ENCODE results near the gene PTPRT.

DNA sequence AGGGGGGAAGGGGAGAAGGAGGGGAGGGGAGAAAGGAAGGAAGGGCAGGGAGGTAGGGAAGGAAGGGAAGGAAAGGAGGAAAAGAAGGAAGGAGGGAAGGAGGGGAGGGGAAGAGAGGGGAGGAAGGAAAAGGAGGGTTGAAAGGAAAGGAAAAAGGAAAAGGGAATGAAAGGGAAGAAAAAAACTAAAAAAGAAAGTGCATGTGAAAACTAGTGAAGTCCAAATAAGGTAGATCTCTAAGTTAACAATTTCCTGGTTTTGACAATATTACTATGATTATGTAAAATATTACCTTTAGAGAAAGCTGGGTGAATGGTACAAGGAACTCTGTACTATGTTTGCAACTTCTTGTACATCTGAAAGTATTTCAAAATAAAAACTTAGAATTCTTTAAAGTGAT is 132.4 kb downstream of the PTPRT start:
- TF ChIP-seq, protein P1, sequence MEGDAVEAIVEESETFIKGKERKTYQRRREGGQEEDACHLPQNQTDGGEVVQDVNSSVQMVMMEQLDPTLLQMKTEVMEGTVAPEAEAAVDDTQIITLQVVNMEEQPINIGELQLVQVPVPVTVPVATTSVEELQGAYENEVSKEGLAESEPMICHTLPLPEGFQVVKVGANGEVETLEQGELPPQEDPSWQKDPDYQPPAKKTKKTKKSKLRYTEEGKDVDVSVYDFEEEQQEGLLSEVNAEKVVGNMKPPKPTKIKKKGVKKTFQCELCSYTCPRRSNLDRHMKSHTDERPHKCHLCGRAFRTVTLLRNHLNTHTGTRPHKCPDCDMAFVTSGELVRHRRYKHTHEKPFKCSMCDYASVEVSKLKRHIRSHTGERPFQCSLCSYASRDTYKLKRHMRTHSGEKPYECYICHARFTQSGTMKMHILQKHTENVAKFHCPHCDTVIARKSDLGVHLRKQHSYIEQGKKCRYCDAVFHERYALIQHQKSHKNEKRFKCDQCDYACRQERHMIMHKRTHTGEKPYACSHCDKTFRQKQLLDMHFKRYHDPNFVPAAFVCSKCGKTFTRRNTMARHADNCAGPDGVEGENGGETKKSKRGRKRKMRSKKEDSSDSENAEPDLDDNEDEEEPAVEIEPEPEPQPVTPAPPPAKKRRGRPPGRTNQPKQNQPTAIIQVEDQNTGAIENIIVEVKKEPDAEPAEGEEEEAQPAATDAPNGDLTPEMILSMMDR (conservative IDR thresholded peaks at IDR 0.05; ENCODE audit: low read depth in 2 of 2): no peak
- no peak for TF ChIP-seq EZH2 (IDR thresholded peaks at IDR 0.05; ENCODE audit: low read depth, unreplicated experiment)
- no peak for TF ChIP-seq EZH2phosphoT487 (IDR thresholded peaks at IDR 0.05; ENCODE audit: unreplicated experiment)
- TF ChIP-seq, protein P2, sequence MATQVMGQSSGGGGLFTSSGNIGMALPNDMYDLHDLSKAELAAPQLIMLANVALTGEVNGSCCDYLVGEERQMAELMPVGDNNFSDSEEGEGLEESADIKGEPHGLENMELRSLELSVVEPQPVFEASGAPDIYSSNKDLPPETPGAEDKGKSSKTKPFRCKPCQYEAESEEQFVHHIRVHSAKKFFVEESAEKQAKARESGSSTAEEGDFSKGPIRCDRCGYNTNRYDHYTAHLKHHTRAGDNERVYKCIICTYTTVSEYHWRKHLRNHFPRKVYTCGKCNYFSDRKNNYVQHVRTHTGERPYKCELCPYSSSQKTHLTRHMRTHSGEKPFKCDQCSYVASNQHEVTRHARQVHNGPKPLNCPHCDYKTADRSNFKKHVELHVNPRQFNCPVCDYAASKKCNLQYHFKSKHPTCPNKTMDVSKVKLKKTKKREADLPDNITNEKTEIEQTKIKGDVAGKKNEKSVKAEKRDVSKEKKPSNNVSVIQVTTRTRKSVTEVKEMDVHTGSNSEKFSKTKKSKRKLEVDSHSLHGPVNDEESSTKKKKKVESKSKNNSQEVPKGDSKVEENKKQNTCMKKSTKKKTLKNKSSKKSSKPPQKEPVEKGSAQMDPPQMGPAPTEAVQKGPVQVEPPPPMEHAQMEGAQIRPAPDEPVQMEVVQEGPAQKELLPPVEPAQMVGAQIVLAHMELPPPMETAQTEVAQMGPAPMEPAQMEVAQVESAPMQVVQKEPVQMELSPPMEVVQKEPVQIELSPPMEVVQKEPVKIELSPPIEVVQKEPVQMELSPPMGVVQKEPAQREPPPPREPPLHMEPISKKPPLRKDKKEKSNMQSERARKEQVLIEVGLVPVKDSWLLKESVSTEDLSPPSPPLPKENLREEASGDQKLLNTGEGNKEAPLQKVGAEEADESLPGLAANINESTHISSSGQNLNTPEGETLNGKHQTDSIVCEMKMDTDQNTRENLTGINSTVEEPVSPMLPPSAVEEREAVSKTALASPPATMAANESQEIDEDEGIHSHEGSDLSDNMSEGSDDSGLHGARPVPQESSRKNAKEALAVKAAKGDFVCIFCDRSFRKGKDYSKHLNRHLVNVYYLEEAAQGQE (IDR thresholded peaks at IDR 0.05; ENCODE audit: unreplicated experiment): no peak
- TF ChIP-seq POLR2AphosphoS5 (IDR thresholded peaks at IDR 0.05; ENCODE audit: low read depth): no peak
- no peak for TF ChIP-seq ZNF114 (CRISPR knock-in tag; IDR thresholded peaks at IDR 0.05)
